Testis (tissue), 2 donors: Measurements from ENCODE around the gene EFEMP2.

Source experiments
- CTCF ChIP-seq, 3 experiments: fragments of 450-650 bp in 2 of 3; fragments of 200-600 bp in 1 of 3; sonication (generic) in 1 of 3; IDR thresholded peaks; one replicate each; pipeline ENCODE4 v1.5.1; 2016 to 2019; ENCODE audit warnings: antibody characterized with exemption in 3 of 3, mild to moderate bottlenecking in 2 of 3, moderate library complexity in 1 of 3
- POLR2A ChIP-seq: fragments of 450-650 bp; IDR thresholded peaks from one replicate; pipeline ENCODE4 v1.6.1; 2017; ENCODE audit warnings: antibody characterized with exemption, mild to moderate bottlenecking, moderate library complexity

- no peak for TF ChIP-seq CTCF (IDR thresholded peaks at IDR 0.05)
- no peak for TF ChIP-seq POLR2A
Measured at GRCh38 chr11:65858681-65859087, 13.9 kb downstream of the EFEMP2 start.
